ENCODE measurements around the gene MMP24. TPM values are rescaled to one million over a fixed set of nuclear protein-coding genes. Genes with fewer than 3 reads are reported as not detected.
"Not testable (repeated sequence)": the region's sequence is repeated elsewhere in the genome, so short reads cannot be mapped to it uniquely, and the experiment has no call there.

MMP24 gene
- total and polyA plus RNA-seq, 2 experiments from 2014 or later = 0.70 to 8.5 TPM

DNA sequence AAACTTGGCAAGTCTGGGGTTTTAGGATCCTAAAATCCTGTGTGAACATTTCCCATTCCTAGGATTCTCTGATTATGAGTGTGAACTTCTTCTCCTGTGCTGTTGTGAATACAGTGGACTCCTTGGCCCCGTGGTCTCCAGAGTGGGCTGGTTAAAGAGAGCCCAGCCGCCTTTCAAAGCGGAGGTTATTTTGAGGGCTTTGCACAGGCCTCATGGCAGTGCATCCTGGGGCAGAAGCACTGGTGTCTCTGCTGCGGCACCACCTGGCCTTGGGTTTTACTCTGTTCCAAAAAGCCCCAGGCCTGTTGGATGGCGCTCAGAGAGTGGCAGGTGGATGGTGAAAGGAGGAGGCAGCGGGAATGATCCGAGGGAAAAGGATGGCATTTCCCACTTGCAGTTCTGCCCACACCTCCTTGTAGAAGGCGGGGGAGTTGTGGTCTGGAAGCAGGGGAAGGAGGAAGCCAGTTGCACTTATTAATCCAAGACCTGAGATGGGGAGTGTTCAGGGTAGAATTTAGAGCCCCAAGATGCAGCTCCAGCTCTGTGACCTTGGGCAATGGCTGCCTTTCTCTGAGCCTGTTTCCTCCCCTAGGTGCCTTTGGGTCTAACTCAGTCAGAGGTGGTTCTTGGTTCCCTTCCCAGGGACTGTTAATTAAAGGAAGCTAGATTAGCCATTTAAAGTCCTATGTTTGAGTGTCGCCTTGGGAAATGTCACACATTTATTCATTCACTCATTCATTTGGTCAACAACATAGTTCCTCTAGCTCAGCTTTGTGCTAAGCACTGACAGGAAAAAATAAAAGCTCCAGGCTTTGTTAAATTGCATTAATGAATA is 22.4 kb downstream of the MMP24 start:
- H3F3A ChIP-seq (ENCODE audit: insufficient read depth) = no peaks in the 10 kb centered on the region
- in situ Hi-C loops (cut with MboI) = no loop called here
- no peak for DNase-seq

DNA sequence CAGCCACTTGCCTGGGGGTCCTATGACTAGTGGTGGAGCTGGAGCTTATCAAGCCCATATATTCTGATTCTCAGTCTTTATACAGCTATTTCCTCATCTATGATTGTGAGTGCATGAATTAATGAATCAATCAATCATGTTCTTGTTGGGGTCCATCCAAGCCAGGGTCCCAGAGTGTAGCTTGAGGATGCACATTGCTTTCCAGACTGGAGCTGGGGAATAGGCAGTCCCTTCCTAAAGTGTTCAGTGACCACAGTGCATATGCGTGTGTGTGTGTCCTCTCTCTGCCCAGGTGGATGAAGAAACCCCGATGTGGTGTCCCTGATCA is 25.1 kb downstream of the MMP24 start:
- no peak overlapping the region for H3K4me3 ChIP-seq
- no peaks in the 10 kb centered on the region for H3K36me3 ChIP-seq (ENCODE audit: low read depth)
- no peak for TF ChIP-seq EZH2phosphoT487 (IDR thresholded peaks at IDR 0.05; ENCODE audit: insufficient read depth, low read depth)
- TF ChIP-seq EZH2 (IDR thresholded peaks at IDR 0.05; ENCODE audit: insufficient read depth, poor library complexity, severe bottlenecking) = no peak
- no peaks in the 10 kb centered on the region for H3K9me3 ChIP-seq (ENCODE audit: low read depth)
- no peak overlapping the region for H3K27ac ChIP-seq
- in situ Hi-C loops (cut with MboI) = no loop called here
- H3K9ac ChIP-seq = no peak overlapping the region
- no peaks in the 10 kb centered on the region for H3K79me2 ChIP-seq (ENCODE audit: insufficient read depth)
- H3K4me1 ChIP-seq (ENCODE audit: insufficient read depth) = no peaks in the 10 kb centered on the region
- WGBS, 2 experiments (ENCODE audit: low coverage in 1 of 2, low lambda C conversion rate in 2 of 2, missing lambda C conversion rate in 2 of 2) = 94 to 100% methylated on average over 2 of the region's 2 CpGs
- H3F3A ChIP-seq (ENCODE audit: insufficient read depth) = no peaks in the 10 kb centered on the region
- no peaks in the 10 kb centered on the region for H3K9me2 ChIP-seq (ENCODE audit: insufficient read depth)
- no peak for DNase-seq
- H2AFZ ChIP-seq = no peak overlapping the region
- H4K20me1 ChIP-seq (ENCODE audit: insufficient read depth) = no peaks in the 10 kb centered on the region
- H3K27me3 ChIP-seq (replicated peaks; ENCODE audit: insufficient read depth) = no peaks in the 10 kb centered on the region
- H3K4me2 ChIP-seq (ENCODE audit: unreplicated experiment) = no peak overlapping the region

More for the DNA sequence above, 22.4 kb downstream of the MMP24 start:
- Histone ChIP-seq H3K9me3 (ENCODE audit: low read depth) (no peaks in the 10 kb centered on the region), H2AFZ (no peak overlapping the region), H3K9ac (no peak overlapping the region), H3K36me3 (ENCODE audit: low read depth) (no peaks in the 10 kb centered on the region), H3K27ac (no peak overlapping the region), H3K9me2 (ENCODE audit: insufficient read depth) (no peaks in the 10 kb centered on the region), H3K4me3 (no peak overlapping the region), H3K4me2 (ENCODE audit: unreplicated experiment) (no peak overlapping the region), H4K20me1 (ENCODE audit: insufficient read depth) (no peaks in the 10 kb centered on the region), H3K79me2 (ENCODE audit: insufficient read depth) (no peaks in the 10 kb centered on the region), H3K4me1 (ENCODE audit: insufficient read depth) (no peaks in the 10 kb centered on the region), H3K27me3 (replicated peaks; ENCODE audit: insufficient read depth) (no peaks in the 10 kb centered on the region)
- 90 to 92% methylated on average over 9 of the region's 9 CpGs for WGBS, 2 experiments (ENCODE audit: low coverage in 1 of 2, low lambda C conversion rate in 2 of 2, missing lambda C conversion rate in 2 of 2)
- TF ChIP-seq EZH2phosphoT487 (IDR thresholded peaks at IDR 0.05; ENCODE audit: insufficient read depth, low read depth) = no peak
- TF ChIP-seq EZH2 (IDR thresholded peaks at IDR 0.05; ENCODE audit: insufficient read depth, poor library complexity, severe bottlenecking) = no peak

DNA sequence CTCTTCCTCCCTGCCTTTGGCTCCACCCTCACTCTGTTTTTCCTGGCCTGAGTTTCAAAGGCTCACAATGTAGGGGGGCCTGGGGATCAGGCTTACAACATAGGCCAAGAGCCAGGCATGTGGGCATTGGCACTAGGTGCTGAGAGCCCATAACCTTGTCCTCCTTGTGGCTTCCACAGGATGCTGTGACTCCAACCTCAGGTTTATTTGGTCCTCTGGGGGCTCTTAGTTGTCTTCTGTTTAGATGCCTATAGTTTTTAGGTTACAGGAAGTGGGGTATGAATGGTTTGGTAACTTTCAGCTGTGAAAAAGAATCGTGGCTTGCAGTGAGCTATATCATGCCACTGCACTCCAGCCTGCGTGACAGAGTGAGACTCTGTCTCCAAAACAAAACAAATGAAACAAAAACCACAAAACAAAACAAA is 25.6 kb downstream of the MMP24 start:
- no peak overlapping the region for H3K4me3 ChIP-seq
- WGBS, 2 experiments (ENCODE audit: low coverage in 1 of 2, low lambda C conversion rate in 2 of 2, missing lambda C conversion rate in 2 of 2) = 86 to 89% methylated on average over 2 of the region's 2 CpGs
- no peaks in the 10 kb centered on the region for H3F3A ChIP-seq (ENCODE audit: insufficient read depth)
- no peak overlapping the region for H3K4me2 ChIP-seq (ENCODE audit: unreplicated experiment)
- H3K9me2 ChIP-seq (ENCODE audit: insufficient read depth) = no peaks in the 10 kb centered on the region
- H2AFZ ChIP-seq = no peak overlapping the region
- H3K79me2 ChIP-seq (ENCODE audit: insufficient read depth) = no peaks in the 10 kb centered on the region
- no peaks in the 10 kb centered on the region for H4K20me1 ChIP-seq (ENCODE audit: insufficient read depth)
- no peak overlapping the region for H3K9ac ChIP-seq
- in situ Hi-C loops (cut with MboI) = no loop called here
- no peak overlapping the region for H3K27ac ChIP-seq
- no peaks in the 10 kb centered on the region for H3K27me3 ChIP-seq (replicated peaks; ENCODE audit: insufficient read depth)
- H3K36me3 ChIP-seq (ENCODE audit: low read depth) = no peaks in the 10 kb centered on the region
- no peaks in the 10 kb centered on the region for H3K4me1 ChIP-seq (ENCODE audit: insufficient read depth)
- TF ChIP-seq EZH2phosphoT487 (IDR thresholded peaks at IDR 0.05; ENCODE audit: insufficient read depth, low read depth) = no peak
- TF ChIP-seq EZH2 (IDR thresholded peaks at IDR 0.05; ENCODE audit: insufficient read depth, poor library complexity, severe bottlenecking) = no peak
- no peak for DNase-seq
- H3K9me3 ChIP-seq (ENCODE audit: low read depth) = no peaks in the 10 kb centered on the region

DNA sequence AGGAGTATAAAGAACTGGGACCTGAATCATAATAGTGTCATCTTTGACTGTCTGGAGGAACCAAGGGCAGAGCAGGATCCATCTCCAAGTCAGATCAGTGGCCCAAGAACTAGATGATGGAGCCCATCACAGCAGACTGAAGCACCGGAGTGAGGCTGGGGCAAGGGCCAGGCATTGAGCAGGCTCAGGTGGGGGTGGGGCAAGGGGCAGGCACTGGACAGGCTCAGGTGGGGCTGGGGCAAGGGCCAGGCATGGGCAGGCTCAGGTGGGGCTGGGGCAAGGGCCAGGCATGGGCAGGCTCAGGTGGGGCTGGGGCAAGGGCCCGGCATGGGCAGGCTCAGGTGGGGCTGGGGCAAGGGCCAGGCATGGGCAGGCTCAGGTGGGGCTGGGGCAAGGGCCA is 26.1 kb downstream of the MMP24 start:
- H3K9me3 ChIP-seq (ENCODE audit: low read depth); H4K20me1 ChIP-seq (ENCODE audit: insufficient read depth); H3F3A ChIP-seq (ENCODE audit: insufficient read depth); H3K36me3 ChIP-seq (ENCODE audit: low read depth); H3K27ac ChIP-seq; H2AFZ ChIP-seq; H3K9ac ChIP-seq; H3K4me1 ChIP-seq (ENCODE audit: insufficient read depth); in situ Hi-C loops (cut with MboI); H3K27me3 ChIP-seq (replicated peaks; ENCODE audit: insufficient read depth); H3K9me2 ChIP-seq (ENCODE audit: insufficient read depth); H3K4me2 ChIP-seq (ENCODE audit: unreplicated experiment); H3K79me2 ChIP-seq (ENCODE audit: insufficient read depth); DNase-seq; H3K4me3 ChIP-seq: not testable (repeated sequence)
- WGBS, 2 experiments (ENCODE audit: low coverage in 1 of 2, low lambda C conversion rate in 2 of 2, missing lambda C conversion rate in 2 of 2) = 89 to 100% methylated on average over 1 to 2 of the region's 2 CpGs

DNA sequence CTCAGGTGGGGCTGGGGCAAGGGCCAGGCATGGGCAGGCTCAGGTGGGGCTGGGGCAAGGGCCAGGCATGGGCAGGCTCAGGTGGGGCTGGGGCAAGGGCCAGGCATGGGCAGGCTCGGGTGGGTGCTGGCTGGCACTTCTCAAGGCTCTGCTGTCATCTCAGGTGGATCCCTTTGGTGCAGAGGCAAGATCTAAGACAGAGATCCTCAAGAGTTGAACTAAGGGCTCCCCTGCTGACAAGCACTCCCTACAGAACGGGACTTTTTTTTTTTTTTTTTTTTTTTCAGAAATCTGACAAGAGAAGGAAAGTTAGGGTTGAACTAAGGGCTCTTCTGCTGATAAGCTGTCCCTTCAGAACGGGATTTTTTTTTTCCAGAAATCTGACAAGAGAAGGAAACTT is 26.5 kb downstream of the MMP24 start:
- Histone ChIP-seq H3K9ac (no peak overlapping the region), H3K4me3 (no peak overlapping the region), H3K79me2 (ENCODE audit: insufficient read depth) (no peaks in the 10 kb centered on the region), H3K9me3 (ENCODE audit: low read depth) (no peaks in the 10 kb centered on the region), H3K36me3 (ENCODE audit: low read depth) (no peaks in the 10 kb centered on the region), H3F3A (ENCODE audit: insufficient read depth) (no peaks in the 10 kb centered on the region), H3K4me2 (ENCODE audit: unreplicated experiment) (no peak overlapping the region), H3K9me2 (ENCODE audit: insufficient read depth) (no peaks in the 10 kb centered on the region), H3K4me1 (ENCODE audit: insufficient read depth) (no peaks in the 10 kb centered on the region), H3K27ac (no peak overlapping the region), H4K20me1 (ENCODE audit: insufficient read depth) (no peaks in the 10 kb centered on the region), H3K27me3 (replicated peaks; ENCODE audit: insufficient read depth) (no peaks in the 10 kb centered on the region), H2AFZ (no peak overlapping the region)
- no peak for DNase-seq
- TF ChIP-seq EZH2 (IDR thresholded peaks at IDR 0.05; ENCODE audit: insufficient read depth, poor library complexity, severe bottlenecking) (no peak), EZH2phosphoT487 (IDR thresholded peaks at IDR 0.05; ENCODE audit: insufficient read depth, low read depth) (no peak)
- in situ Hi-C loops (cut with MboI) = no loop called here
- WGBS, 2 experiments (ENCODE audit: low coverage in 1 of 2, low lambda C conversion rate in 2 of 2, missing lambda C conversion rate in 2 of 2) = 69 to 73% methylated on average over 2 to 3 of the region's 3 CpGs
